Kidney epithelial cell (primary cell): ENCODE results near the gene SCUBE1. TPM values are rescaled to one million over a fixed set of nuclear protein-coding genes. Genes with fewer than 3 reads are reported as not detected.

ENCODE experiments used
- DNase-seq: peaks from one replicate; pipeline ENCODE4 v3.0.0-alpha.2; 2010; ENCODE audit warnings: low read depth
- H3K27me3 ChIP-seq: 2 replicates; pipeline ENCODE4 v1.6.0; 2011; ENCODE audit warnings: low read length; ENCODE audit not compliant: control insufficient read depth, insufficient read depth
- H3K36me3 ChIP-seq: 2 replicates; pipeline ENCODE4 v1.5.1; 2011; ENCODE audit warnings: low read length; ENCODE audit not compliant: control insufficient read depth, insufficient read depth
- H3K4me3 ChIP-seq: 2 replicates; pipeline ENCODE4 v1.5.1; 2011; ENCODE audit warnings: low read depth, mild to moderate bottlenecking, control low read depth, low read length
- CTCF ChIP-seq: IDR thresholded peaks from 2 replicates; pipeline ENCODE4 v1.5.1; 2011; ENCODE audit warnings: mild to moderate bottlenecking, moderate library complexity, low read length, control low read depth, inconsistent platforms; ENCODE audit not compliant: insufficient read depth, poor library complexity, severe bottlenecking
- total RNA-seq: library from RNA; depleted of rRNA; stranded (reverse); fragments of >200 nt; gene quantifications from 2 replicates; pipeline ENCODE4 v1.2.3, GENCODE V29; 2015

SCUBE1 gene
- total RNA-seq, 1 donor from 2014 or later: 0.04 TPM

- Histone ChIP-seq H3K4me3 (no peak overlapping the region), H3K36me3 (no peaks in the 10 kb centered on the region), H3K27me3 (peaks cover 8% of the 10 kb centered on the region)
- no peak for DNase-seq
- TF ChIP-seq CTCF: no peak
Observed at GRCh38 chr22:43243324-43243723, 99.8 kb downstream of the SCUBE1 start.

- no peaks in the 10 kb centered on the region for H3K36me3 ChIP-seq
- no peak for DNase-seq
- no peak overlapping the region for H3K4me3 ChIP-seq
- no peak for TF ChIP-seq CTCF
- H3K27me3 ChIP-seq: peaks cover 8% of the 10 kb centered on the region
Observed at GRCh38 chr22:43242627-43243026, 100.5 kb downstream of the SCUBE1 start.

- Histone ChIP-seq H3K27me3 (peaks cover 5% of the 10 kb centered on the region), H3K36me3 (no peaks in the 10 kb centered on the region), H3K4me3 (no peak overlapping the region)
- no peak for DNase-seq
- no peak for TF ChIP-seq CTCF
Observed at GRCh38 chr22:43241699-43242386, 101.3 kb downstream of the SCUBE1 start.

- no peak for DNase-seq
- TF ChIP-seq CTCF: no peak
- peaks cover 5% of the 10 kb centered on the region for H3K27me3 ChIP-seq
- H3K4me3 ChIP-seq: no peak overlapping the region
- H3K36me3 ChIP-seq: no peaks in the 10 kb centered on the region
Observed at GRCh38 chr22:43241138-43241597, 102.0 kb downstream of the SCUBE1 start.

- Histone ChIP-seq H3K36me3 (no peaks in the 10 kb centered on the region), H3K4me3 (no peak overlapping the region), H3K27me3 (peaks cover 5% of the 10 kb centered on the region)
- no peak for DNase-seq
- TF ChIP-seq CTCF: no peak
Observed at GRCh38 chr22:43240614-43241013, 102.6 kb downstream of the SCUBE1 start.

GRCh38 chr22:43239956-43240355 is 103.2 kb downstream of the SCUBE1 start:
- Histone ChIP-seq H3K4me3 (no peak overlapping the region), H3K36me3 (no peaks in the 10 kb centered on the region), H3K27me3 (peaks cover 5% of the 10 kb centered on the region)
- DNase-seq: no peak
- no peak for TF ChIP-seq CTCF
